GM12875 (cell line): Measurements from ENCODE around the gene HCFC1R1.

Source experiments
- H3K4me3 ChIP-seq: one replicate; pipeline ENCODE4 v1.5.1; 2011; ENCODE audit warnings: low read depth, low read length, control low read depth
- TF ChIP-seq, protein P1 (sequence below): IDR thresholded peaks from 2 replicates; pipeline ENCODE4 v1.5.1; 2011; ENCODE audit warnings: low read depth, mild to moderate bottlenecking, control low read depth, inconsistent platforms, low read length, moderate library complexity, borderline replicate concordance; ENCODE audit not compliant: insufficient read depth

The HCFC1R1 gene

GRCh38 chr16:3020604-3021448 is 2.9 kb downstream of the HCFC1R1 start:
- peak overlapping the region; percentile 54 for H3K4me3 ChIP-seq
- TF ChIP-seq, protein P1, sequence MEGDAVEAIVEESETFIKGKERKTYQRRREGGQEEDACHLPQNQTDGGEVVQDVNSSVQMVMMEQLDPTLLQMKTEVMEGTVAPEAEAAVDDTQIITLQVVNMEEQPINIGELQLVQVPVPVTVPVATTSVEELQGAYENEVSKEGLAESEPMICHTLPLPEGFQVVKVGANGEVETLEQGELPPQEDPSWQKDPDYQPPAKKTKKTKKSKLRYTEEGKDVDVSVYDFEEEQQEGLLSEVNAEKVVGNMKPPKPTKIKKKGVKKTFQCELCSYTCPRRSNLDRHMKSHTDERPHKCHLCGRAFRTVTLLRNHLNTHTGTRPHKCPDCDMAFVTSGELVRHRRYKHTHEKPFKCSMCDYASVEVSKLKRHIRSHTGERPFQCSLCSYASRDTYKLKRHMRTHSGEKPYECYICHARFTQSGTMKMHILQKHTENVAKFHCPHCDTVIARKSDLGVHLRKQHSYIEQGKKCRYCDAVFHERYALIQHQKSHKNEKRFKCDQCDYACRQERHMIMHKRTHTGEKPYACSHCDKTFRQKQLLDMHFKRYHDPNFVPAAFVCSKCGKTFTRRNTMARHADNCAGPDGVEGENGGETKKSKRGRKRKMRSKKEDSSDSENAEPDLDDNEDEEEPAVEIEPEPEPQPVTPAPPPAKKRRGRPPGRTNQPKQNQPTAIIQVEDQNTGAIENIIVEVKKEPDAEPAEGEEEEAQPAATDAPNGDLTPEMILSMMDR = no peak

GRCh38 chr16:3020247-3020603 is 3.5 kb downstream of the HCFC1R1 start, which contains the start of gene TNFRSF12A:
TSS of gene TNFRSF12A (plus strand) at chr16:3020368. CDS start at chr16:3020398, 30 bp downstream.
- TF ChIP-seq, protein P1 = no peak
- H3K4me3 ChIP-seq = peak within 1 kb of the TSS; percentile 54

DNA sequence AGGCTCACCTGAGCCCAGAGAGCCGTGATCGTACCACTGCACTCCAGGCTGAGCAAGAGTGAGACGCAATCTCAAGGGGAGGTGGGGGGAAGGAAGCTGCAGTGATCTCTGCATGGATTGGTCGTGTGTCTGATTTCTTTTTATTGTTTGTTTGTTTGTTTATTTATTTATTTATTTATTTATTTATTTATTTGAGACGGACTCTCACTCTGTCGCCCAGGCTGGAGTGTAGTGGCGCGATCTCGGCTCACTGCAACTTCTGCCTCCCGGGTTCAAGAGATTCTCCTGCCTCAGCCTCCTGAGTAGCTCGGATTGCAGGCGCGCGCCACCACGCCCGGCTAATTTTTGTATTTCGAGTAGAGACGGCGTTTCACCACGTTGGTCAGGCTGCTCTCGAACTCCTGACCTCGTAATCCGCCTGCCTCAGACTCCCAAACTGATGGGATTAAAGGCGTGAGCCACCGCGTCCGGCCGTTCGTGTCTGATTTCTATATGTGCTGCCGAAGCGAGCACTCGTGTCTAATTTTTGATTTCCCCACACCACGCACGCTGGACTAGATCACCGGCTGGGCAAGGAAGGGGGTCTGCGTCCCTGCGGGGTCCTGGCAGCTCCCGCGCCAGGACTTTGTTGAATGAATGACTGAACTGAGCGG is 4.0 kb downstream of the HCFC1R1 start:
- TF ChIP-seq, protein P1 = no peak
- H3K4me3 ChIP-seq = peak overlapping the region; percentile 42

- TF ChIP-seq, protein P1 = peak; percentile 30; the same call in 1 of the 2 replicates
- H3K4me3 ChIP-seq = no peak within 1 kb of the TSS
Observed at GRCh38 chr16:3017794-3018506, 5.8 kb downstream of the HCFC1R1 start, which contains the start of gene CLDN6. TSS of gene CLDN6 (minus strand) at chr16:3018183. CDS start at chr16:3016021, 2,162 bp downstream.

DNA sequence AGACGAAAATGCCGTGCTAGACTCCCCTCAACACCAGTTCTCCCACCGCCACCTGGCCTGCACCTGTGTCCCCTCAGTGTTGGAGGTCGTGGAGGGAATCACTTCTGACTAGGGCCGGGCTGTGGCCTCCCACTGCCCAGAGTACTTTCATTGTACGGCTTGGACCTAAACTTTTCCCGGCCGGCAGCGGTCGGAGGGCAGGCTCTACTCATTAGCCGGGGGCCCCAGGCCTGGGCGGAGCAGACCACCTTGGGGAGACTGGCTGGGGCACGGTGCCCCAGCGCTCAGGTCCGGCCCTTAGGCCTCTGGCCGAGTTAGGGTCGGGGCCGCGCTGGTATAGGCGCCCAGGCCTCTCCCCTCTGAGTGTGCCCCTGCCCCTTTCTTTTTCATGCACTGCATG is 6.4 kb downstream of the HCFC1R1 start:
- TF ChIP-seq, protein P1 = no peak
- no peak overlapping the region for H3K4me3 ChIP-seq

DNA sequence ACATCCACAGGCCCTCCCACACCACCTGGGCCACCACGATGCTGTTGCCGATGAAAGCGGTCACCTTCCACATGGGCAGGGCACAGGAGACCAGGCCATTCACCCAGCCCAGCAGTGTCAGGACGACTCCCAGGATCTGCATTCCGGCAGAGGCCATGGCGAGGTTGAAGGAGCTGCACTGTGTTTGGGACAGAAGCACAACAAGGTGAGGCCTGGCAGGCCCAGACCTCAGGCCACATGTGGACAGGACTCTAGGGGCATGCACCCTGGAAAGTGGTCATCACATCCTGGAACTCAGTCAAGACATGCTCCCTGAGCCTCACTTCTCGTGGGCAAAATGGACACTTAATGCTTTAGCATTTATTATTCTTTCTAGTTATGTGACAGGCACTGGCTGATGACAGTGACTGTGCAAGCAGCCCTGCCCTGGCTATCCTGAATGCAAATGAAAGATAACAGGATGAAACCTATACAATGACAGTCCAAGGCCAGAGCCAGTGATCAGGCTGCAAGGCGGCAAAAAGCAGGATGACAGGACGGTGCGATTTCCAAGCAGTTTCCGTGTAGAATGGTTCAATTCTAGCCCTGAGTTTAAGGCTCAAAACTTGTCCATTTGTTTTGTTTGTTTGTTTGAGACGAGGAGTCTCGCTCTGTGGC is 7.7 kb downstream of the HCFC1R1 start:
- no peak overlapping the region for H3K4me3 ChIP-seq
- TF ChIP-seq, protein P1 = no peak
